DND-41 (cell line): ENCODE data around the gene KAZN.
A peak's percentile ranks its signal among the peaks of the same experiment; 100 is the strongest.

ENCODE experiments used
- ATAC-seq: fragments of 200-7000 bp; cut with Tn5 transposase; 3 replicates; pipeline ENCODE4 v1.9.1; 2021; ENCODE audit warnings: low read depth; ENCODE audit not compliant: insufficient read depth
- DNase-seq: peaks from one replicate; pipeline ENCODE4 v3.0.0-alpha.2; 2020
- H2AFZ ChIP-seq: 2 replicates; pipeline ENCODE4 v1.6.0; 2012; ENCODE audit warnings: low read depth, low read length
- H3K27ac ChIP-seq: 2 replicates; pipeline ENCODE4 v1.5.1; 2012; ENCODE audit warnings: low read length, inconsistent platforms
- H3K27me3 ChIP-seq: fragments of 200-600 bp; sonication (generic); 2 replicates; pipeline ENCODE4 v1.6.0; 2012; ENCODE audit warnings: low read length, mild to moderate bottlenecking, inconsistent platforms; ENCODE audit not compliant: insufficient read depth, poor library complexity
- H3K36me3 ChIP-seq: 2 replicates; pipeline ENCODE4 v1.5.1; 2012; ENCODE audit warnings: low read length, inconsistent platforms; ENCODE audit not compliant: insufficient read depth
- H3K4me1 ChIP-seq: 2 replicates; pipeline ENCODE4 v1.5.1; 2012; ENCODE audit warnings: mild to moderate bottlenecking, low read length; ENCODE audit not compliant: insufficient read depth
- H3K4me2 ChIP-seq: 2 replicates; pipeline ENCODE4 v1.6.0; 2012; ENCODE audit warnings: mild to moderate bottlenecking, moderate library complexity, low read length, inconsistent platforms; ENCODE audit not compliant: insufficient read depth
- H3K4me3 ChIP-seq, 2 experiments: fragments of 200-600 bp in 1 of 2; shearing (Covaris generic) in 1 of 2; 2 replicates each; pipeline ENCODE4 v1.5.1; 2012 to 2016; ENCODE audit warnings: inconsistent platforms in 2 of 2, low read length in 2 of 2, mild to moderate bottlenecking in 2 of 2, low read depth in 1 of 2, moderate library complexity in 1 of 2
- H3K79me2 ChIP-seq: 2 replicates; pipeline ENCODE4 v1.6.0; 2012; ENCODE audit warnings: low read length, inconsistent platforms; ENCODE audit not compliant: insufficient read depth
- H3K9ac ChIP-seq: 2 replicates; pipeline ENCODE4 v1.6.0; 2012; ENCODE audit warnings: low read depth, mild to moderate bottlenecking, inconsistent platforms, low read length, moderate library complexity
- H3K9me3 ChIP-seq: 2 replicates; pipeline ENCODE4 v1.5.1; 2012; ENCODE audit warnings: low read length, moderate library complexity, mild to moderate bottlenecking, inconsistent platforms; ENCODE audit not compliant: insufficient read depth, severe bottlenecking
- H4K20me1 ChIP-seq: 2 replicates; pipeline ENCODE4 v1.6.0; 2012; ENCODE audit warnings: low read length; ENCODE audit not compliant: insufficient read depth
- EZH2 ChIP-seq: IDR thresholded peaks from 3 replicates; pipeline ENCODE4 v1.6.1; 2012; ENCODE audit warnings: borderline replicate concordance, low read depth, mild to moderate bottlenecking, moderate library complexity, low read length, inconsistent platforms; ENCODE audit not compliant: severe bottlenecking
- TF ChIP-seq, protein P1 (sequence below): IDR thresholded peaks from 2 replicates; pipeline ENCODE4 v1.5.1; 2012; ENCODE audit warnings: borderline replicate concordance, low read length, moderate library complexity, mild to moderate bottlenecking; ENCODE audit not compliant: poor library complexity, severe bottlenecking; ENCODE audit errors: extremely low read depth

Gene KAZN

DNA sequence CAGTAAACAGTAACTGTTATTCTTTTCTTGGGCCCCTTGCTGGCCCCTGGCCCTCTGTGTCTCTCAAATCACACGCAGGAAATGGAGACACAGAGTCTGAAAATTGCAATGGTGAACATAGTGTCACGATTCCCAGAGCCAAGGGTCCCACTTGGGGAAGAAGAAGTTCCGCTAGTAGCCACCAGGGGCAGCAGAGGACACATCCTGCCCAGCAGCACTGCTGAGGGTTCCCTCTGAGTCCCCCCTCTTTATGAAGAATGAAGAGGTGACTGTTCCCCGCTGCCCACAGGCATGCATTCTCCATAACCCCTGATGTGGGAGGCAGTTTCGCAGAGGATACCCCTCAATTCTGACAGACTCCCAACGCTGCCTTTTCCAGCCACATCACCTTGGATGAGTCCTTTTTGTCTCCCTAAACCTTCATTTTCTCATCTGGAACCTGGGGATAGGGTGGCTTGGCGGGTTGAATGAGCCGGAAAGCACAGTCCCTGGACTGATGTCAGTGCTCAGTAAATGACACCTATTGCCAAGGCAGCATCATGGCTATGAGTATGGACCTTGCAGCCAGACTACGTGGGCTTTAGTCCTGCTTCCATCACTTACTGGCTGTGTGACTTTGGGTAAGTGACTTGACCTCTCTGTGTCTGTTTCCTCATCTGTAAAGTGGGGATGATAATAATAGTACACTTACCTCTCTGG is 317.0 kb downstream of the KAZN start:
- DNase-seq (peak; percentile 72), ATAC-seq (peak; percentile 93)
- no peak for TF ChIP-seq EZH2
- TF ChIP-seq, protein P1, sequence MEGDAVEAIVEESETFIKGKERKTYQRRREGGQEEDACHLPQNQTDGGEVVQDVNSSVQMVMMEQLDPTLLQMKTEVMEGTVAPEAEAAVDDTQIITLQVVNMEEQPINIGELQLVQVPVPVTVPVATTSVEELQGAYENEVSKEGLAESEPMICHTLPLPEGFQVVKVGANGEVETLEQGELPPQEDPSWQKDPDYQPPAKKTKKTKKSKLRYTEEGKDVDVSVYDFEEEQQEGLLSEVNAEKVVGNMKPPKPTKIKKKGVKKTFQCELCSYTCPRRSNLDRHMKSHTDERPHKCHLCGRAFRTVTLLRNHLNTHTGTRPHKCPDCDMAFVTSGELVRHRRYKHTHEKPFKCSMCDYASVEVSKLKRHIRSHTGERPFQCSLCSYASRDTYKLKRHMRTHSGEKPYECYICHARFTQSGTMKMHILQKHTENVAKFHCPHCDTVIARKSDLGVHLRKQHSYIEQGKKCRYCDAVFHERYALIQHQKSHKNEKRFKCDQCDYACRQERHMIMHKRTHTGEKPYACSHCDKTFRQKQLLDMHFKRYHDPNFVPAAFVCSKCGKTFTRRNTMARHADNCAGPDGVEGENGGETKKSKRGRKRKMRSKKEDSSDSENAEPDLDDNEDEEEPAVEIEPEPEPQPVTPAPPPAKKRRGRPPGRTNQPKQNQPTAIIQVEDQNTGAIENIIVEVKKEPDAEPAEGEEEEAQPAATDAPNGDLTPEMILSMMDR, result peak; percentile 89

GRCh38 chr1:14919289-14919688 is 320.8 kb downstream of the KAZN start:
- Histone ChIP-seq H3K27me3 (peaks cover 11% of the 10 kb centered on the region), H3K79me2 (no peaks in the 10 kb centered on the region), H3K27ac (no peak overlapping the region), H3K9ac (no peak overlapping the region), H3K9me3 (no peaks in the 10 kb centered on the region), H3K4me3 (no peak overlapping the region), H3K36me3 (no peaks in the 10 kb centered on the region), H3K4me2 (no peak overlapping the region), H4K20me1 (peaks cover 9% of the 10 kb centered on the region), H3K4me1 (peaks cover 4% of the 10 kb centered on the region), H2AFZ (no peak overlapping the region)
- ATAC-seq, result no peak
- no peak for DNase-seq
- TF ChIP-seq EZH2, result no peak
- TF ChIP-seq, protein P1, result no peak

More for the DNA sequence above, 317.0 kb downstream of the KAZN start:
- Histone ChIP-seq H2AFZ (no peak overlapping the region), H3K4me1 (no peaks in the 10 kb centered on the region), H3K27me3 (no peaks in the 10 kb centered on the region), H3K79me2 (no peaks in the 10 kb centered on the region), H3K36me3 (no peaks in the 10 kb centered on the region), H3K4me3 (no peak overlapping the region), H3K27ac (no peak overlapping the region), H3K9ac (no peak overlapping the region), H3K9me3 (no peaks in the 10 kb centered on the region), H3K4me2 (no peak overlapping the region), H4K20me1 (peaks cover 3% of the 10 kb centered on the region; the same call in 1 of the 2 replicates)

- peaks cover 9% of the 10 kb centered on the region for H4K20me1 ChIP-seq
- DNase-seq (no peak), ATAC-seq (no peak)
- H3K4me1 ChIP-seq, result peaks cover 4% of the 10 kb centered on the region
- TF ChIP-seq, protein P1, result no peak
- no peak for TF ChIP-seq EZH2
- no peak overlapping the region for H3K4me2 ChIP-seq
- H3K79me2 ChIP-seq, result no peaks in the 10 kb centered on the region
- no peak overlapping the region for H2AFZ ChIP-seq
- no peaks in the 10 kb centered on the region for H3K36me3 ChIP-seq
- H3K27me3 ChIP-seq, result peaks cover 11% of the 10 kb centered on the region
- H3K9ac ChIP-seq, result no peak overlapping the region
- no peak overlapping the region for H3K4me3 ChIP-seq
- H3K27ac ChIP-seq, result no peak overlapping the region
- no peaks in the 10 kb centered on the region for H3K9me3 ChIP-seq
Observed at GRCh38 chr1:14919751-14920150, 321.3 kb downstream of the KAZN start.
